Measurements from ENCODE around the gene CILP2.

The CILP2 gene

DNA sequence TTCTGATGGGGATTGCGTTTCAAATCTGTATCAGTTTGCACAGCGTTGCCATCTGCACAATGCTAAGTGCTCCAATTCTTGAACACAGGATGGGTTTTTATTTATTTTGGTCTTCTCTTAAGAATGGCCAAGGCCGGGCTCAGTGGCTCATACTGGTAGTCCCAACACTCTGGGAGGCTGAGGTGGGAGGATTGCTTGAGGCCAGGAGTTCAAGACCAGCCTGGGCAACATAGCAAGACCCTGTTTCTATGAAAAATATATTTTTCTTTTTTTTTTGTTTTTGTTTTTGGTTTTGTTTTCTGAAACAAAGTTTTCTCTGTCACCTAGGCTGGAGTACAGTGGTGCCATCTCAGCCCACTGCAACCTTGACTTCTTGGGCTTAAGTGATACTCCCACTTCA is 14.9 kb upstream of the CILP2 start:
- ATAC-seq: no peak
- no peak for DNase-seq
- H3K27ac Mint-ChIP-seq: no peak overlapping the region
- H3K4me1 Mint-ChIP-seq: peaks cover 46% of the 10 kb centered on the region
- no peaks in the 10 kb centered on the region for H3K9me3 Mint-ChIP-seq
- no peak overlapping the region for H3K4me3 Mint-ChIP-seq
- H3K27me3 Mint-ChIP-seq: no peaks in the 10 kb centered on the region

DNA sequence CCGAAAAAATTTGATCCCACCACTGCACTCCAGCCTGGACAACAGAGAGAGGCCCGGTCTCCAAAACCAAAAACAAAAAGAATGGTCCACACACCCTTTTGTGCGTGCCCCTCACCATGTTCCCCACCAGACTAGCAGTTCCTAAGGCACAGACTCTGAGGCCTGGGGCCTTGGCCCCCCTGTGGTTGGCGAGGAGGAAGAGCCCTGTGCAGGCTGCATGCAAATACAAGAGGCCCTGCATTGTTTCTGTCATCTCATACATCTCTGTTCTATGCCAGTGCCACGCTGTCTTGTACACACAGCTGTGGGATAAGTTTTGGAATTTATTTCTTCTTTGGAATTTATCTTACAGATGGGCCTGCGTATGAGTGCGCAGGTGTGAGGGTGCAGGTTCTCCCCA is 14.0 kb upstream of the CILP2 start:
- DNase-seq (no peak), ATAC-seq (no peak)
- Mint-ChIP-seq H3K4me1 (peaks cover 42% of the 10 kb centered on the region), H3K27me3 (no peaks in the 10 kb centered on the region), H3K27ac (peak overlapping the region in 1 of 2 donors; percentile 19), H3K4me3 (no peak overlapping the region), H3K9me3 (no peaks in the 10 kb centered on the region)

DNA sequence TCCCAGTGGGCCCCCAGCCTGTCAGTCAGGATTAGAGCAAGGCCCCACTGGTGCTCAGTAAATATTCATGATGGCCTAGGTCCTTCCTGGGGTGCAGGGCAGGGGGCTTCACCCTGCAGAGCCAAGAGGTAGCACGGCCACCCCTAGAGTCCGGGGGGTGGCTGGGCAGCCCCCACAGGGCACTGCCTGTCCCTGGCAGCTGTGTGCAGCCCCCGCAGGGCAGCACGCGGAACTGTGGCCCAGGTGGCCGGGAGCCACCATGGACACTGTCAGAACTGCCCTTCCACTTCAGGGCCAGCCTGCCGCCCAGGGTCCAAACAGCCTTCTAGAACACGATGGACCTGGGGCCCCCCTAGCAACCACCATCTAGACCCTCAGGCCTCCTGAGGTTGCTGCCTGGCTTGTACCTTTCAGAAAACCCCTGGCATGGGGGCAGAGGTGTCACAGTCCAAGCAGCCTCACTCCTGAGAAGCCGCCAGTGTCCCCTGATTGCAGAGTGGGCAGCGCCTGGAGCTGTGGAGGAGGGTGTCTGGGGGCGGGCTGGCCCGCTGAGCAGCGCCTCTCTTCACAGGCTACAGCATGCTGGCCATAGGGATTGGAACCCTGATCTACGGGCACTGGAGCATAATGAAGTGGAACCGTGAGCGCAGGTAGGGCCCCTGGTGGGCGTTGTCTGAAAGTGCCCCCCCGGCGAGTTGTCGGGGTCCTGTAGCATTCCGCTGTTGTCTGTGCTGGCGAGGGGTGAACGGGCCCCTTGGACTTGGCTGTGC is 12.3 kb upstream of the CILP2 start:
- Mint-ChIP-seq H3K9me3 (no peaks in the 10 kb centered on the region), H3K27ac (no peak overlapping the region), H3K4me1 (peaks cover 24% of the 10 kb centered on the region), H3K27me3 (no peaks in the 10 kb centered on the region), H3K4me3 (no peak overlapping the region)
- ATAC-seq (no peak), DNase-seq (no peak)

DNA sequence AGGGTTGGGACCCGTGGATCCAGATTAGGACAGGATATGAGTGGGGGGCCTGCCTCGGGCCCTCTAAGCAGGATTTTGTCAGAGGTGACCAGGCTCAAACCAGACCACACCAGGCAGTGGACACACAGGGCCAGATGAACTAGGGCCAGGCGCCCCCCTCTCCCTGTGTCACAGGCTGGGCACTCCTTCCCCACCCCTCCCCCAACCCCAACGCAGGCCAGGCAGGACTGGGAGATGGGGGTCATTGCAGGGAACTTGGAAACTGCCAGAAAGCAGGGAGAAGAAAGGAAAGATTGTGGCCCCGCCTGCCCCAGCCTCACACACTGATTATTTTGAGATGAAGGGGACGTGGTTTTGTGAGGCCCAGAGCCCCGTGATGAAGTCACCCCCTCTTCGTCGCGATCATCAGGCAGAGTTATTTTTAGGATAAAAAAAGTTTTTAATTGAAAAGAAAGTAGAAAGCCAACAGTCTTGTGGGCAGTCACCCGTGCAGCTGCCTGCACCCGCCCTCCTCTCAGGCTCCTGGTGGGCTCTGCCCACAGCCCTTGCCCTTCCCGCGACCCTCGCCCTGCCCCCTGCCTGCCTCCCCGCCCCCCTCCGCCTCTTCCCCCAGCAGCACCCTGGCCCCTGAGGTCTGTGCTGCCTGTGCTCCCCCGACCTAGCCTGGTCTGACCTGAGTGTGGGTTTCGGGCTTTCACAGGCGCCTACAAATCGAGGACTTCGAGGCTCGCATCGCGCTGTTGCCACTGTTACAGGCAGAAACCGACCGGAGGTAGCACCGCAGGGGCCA is 11.3 kb upstream of the CILP2 start:
- Mint-ChIP-seq H3K27me3 (no peaks in the 10 kb centered on the region), H3K27ac (no peak overlapping the region), H3K4me3 (no peak overlapping the region), H3K4me1 (peaks cover 21% of the 10 kb centered on the region), H3K9me3 (no peaks in the 10 kb centered on the region)
- DNase-seq (no peak), ATAC-seq (no peak)

DNA sequence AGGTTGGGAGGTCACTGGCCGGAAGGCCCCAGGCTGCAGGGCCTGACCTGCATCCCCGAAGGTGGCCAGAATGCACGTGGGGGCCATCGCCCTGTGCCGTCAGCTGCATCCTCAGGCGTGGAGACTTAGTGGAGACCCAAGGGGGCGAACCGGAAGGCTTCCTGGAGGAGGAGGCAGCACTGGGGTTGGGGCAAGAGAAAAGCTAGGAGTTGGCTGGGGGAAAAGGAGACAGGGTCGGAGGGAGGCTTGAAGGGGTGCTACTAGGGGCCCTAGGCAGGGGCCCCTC is 10.8 kb upstream of the CILP2 start:
- ATAC-seq (no peak), DNase-seq (no peak)
- Mint-ChIP-seq H3K27me3 (no peaks in the 10 kb centered on the region), H3K27ac (peak overlapping the region in 1 of 2 donors; percentile 12), H3K4me3 (no peak overlapping the region), H3K9me3 (no peaks in the 10 kb centered on the region), H3K4me1 (peaks cover 26% of the 10 kb centered on the region)

DNA sequence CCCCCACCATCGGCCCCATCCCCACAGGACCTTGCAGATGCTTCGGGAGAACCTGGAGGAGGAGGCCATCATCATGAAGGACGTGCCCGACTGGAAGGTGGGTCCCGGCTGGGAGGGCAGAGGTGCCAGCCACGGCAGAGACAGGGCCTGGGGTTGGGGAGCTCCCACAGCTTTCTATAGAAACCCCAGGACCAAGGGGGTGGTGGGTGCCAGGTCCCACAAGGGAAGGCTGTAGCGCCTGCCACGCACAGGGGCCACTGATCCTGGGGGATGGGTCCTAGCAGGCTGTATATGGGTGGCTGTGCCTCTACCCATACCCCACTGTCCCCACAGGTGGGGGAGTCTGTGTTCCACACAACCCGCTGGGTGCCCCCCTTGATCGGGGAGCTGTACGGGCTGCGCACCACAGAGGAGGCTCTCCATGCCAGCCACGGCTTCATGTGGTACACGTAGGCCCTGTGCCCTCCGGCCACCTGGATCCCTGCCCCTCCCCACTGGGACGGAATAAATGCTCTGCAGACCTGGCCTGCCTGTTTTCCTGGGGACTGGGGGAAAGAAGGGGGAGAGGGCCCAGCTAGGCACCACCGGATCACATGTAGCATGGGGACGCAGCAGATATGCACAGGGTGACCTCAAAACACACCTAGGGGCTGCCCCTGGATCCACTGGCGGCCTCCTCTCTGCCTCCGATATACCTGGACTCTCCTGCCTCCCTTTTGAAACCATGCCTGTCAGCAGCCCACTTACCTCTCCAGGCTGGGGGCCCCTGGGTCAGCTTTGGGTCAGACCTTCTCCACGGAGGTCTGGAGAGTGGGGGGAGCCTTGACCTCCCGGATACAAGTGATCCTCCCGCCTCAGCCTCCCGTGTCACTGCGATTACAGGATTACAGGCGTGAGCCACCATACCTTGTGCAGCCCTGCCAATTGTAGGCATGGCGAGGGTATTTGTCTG is 10.1 kb upstream of the CILP2 start:
- no peak overlapping the region for H3K4me3 Mint-ChIP-seq
- H3K4me1 Mint-ChIP-seq: peaks cover 26% of the 10 kb centered on the region
- peak overlapping the region in 1 of 2 donors; percentile 12 for H3K27ac Mint-ChIP-seq
- no peaks in the 10 kb centered on the region for H3K27me3 Mint-ChIP-seq
- ATAC-seq (peak; percentile 10), DNase-seq (no peak)
- no peaks in the 10 kb centered on the region for H3K9me3 Mint-ChIP-seq

DNA sequence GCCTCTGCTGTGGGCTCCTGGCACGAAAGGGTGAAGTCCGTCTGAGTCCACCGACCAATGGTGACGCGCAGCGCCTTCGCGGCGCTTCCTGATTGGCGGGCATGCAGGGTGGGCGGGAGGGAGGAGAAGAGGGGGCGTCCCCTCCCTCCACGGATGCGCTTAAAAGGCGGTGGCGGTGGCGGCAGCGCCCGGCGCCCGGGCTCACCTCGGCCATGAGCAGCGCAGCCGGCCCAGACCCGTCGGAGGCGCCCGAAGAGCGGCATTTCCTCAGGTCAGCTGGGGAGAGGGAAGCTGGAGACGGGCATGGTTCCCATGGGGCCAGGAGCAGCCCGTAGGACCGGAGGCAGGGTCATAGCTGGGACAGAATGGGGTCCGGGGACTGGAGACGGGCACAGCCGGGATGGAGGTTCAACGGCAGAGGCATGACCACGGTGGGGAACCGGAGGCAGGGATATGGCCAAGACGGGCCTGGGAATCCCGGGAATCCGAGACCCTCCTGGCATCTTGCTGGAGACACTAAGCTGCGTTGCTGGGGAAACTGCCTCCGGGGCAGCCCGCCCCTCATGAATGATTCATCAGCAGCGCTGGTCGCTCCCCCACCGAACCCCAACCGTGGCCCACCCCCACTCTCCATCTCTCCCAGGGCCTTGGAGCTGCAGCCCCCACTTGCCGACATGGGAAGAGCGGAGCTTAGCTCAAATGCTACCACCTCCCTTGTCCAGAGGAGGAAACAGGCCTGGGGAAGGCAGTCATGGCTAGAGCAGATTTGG is 9.2 kb upstream of the CILP2 start, which contains the start of gene YJEFN3:
TSS of gene YJEFN3 (plus strand) at position 191 of the 770 bp plus-strand sequence. CDS start at position 213, 22 bp downstream.
- Mint-ChIP-seq H3K4me3 (no peak within 1 kb of the TSS), H3K9me3 (no peaks in the 10 kb centered on the region), H3K27me3 (no peaks in the 10 kb centered on the region), H3K4me1 (peaks cover 29% of the 10 kb centered on the region), H3K27ac (no peak within 1 kb of the TSS)
- ATAC-seq (no peak), DNase-seq (no peak)

DNA sequence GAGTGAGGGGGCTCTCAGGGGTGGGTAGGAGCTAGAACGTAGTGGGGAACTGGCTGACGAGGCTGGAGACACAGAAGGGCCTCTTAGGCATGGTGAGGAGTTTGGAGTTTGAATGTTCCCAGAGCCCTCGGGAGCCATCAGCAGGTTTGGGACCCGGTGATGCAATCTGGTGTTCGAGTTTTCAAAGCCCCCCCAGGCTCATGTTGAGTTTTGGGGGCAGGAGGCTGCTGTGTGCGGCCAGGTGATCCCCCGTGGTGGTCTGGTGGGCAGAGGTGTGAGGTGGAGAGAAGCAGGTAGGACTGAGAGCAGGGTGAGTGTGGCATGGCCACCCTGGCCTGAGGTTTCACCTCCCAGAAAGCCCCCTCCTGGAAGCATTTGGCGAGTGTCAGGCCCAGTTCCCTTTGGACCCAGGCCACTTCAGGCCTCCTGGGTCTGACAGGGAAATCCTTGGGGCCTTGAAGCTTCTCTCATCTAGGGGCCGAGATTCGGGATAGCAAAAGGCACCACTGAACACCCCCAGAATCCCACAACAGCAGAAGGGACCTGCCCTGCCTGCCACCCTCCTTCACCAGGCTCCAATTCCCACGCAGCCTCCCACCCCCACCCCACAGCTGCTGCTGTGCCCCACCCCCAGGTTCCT is 8.2 kb upstream of the CILP2 start:
- no peak overlapping the region for H3K27ac Mint-ChIP-seq
- peaks cover 29% of the 10 kb centered on the region for H3K4me1 Mint-ChIP-seq
- ATAC-seq: no peak
- DNase-seq: no peak
- H3K4me3 Mint-ChIP-seq: no peak overlapping the region
- H3K9me3 Mint-ChIP-seq: no peaks in the 10 kb centered on the region
- no peaks in the 10 kb centered on the region for H3K27me3 Mint-ChIP-seq

DNA sequence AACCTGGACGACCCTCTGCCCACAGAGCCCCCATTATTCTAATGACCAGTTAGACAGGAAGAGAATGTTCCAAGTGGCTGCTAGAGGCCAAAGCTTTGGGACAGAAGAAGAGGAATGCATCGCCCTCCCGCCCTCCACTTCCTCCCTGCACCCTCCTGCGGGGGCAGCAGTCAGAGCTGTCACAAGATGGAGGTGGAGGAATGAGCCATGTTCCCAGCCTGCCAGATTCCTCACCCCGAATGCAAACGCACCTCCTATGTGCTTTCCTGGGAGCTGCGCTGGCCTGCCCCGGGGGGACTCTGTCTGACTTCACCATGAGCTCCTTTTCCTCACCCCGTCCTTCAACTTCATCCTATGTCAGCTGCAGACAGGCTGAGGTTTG is 7.7 kb upstream of the CILP2 start:
- no peak for ATAC-seq
- H3K27ac Mint-ChIP-seq: no peak overlapping the region

DNA sequence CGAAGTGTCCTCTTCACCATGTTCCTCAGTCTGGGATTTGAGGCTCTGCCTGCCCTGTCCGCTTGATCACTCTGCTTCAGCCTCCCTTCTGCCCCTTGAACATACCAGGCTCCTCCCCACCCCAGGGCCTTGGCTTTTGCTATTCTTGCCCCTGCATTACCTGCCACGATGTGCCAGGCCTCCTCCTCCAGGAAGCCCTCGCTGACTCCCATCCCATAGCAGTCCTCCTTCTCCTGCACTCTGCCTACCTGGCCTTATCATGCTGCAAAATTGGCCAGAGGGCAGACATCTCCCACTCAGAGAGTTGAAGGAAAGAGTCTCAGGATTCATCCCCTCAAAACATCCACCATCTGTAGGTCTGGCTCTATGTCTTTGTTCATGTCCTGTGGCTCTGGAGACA is 7.2 kb upstream of the CILP2 start:
- H3K4me1 Mint-ChIP-seq: peaks cover 24% of the 10 kb centered on the region
- DNase-seq (no peak), ATAC-seq (no peak)
- no peaks in the 10 kb centered on the region for H3K9me3 Mint-ChIP-seq
- no peak overlapping the region for H3K27ac Mint-ChIP-seq
- no peak overlapping the region for H3K4me3 Mint-ChIP-seq
- H3K27me3 Mint-ChIP-seq: no peaks in the 10 kb centered on the region

More for the DNA sequence above, 7.7 kb upstream of the CILP2 start:
- no peak for DNase-seq
- Mint-ChIP-seq H3K27me3 (no peaks in the 10 kb centered on the region), H3K4me1 (peaks cover 26% of the 10 kb centered on the region), H3K9me3 (no peaks in the 10 kb centered on the region), H3K4me3 (no peak overlapping the region)

DNA sequence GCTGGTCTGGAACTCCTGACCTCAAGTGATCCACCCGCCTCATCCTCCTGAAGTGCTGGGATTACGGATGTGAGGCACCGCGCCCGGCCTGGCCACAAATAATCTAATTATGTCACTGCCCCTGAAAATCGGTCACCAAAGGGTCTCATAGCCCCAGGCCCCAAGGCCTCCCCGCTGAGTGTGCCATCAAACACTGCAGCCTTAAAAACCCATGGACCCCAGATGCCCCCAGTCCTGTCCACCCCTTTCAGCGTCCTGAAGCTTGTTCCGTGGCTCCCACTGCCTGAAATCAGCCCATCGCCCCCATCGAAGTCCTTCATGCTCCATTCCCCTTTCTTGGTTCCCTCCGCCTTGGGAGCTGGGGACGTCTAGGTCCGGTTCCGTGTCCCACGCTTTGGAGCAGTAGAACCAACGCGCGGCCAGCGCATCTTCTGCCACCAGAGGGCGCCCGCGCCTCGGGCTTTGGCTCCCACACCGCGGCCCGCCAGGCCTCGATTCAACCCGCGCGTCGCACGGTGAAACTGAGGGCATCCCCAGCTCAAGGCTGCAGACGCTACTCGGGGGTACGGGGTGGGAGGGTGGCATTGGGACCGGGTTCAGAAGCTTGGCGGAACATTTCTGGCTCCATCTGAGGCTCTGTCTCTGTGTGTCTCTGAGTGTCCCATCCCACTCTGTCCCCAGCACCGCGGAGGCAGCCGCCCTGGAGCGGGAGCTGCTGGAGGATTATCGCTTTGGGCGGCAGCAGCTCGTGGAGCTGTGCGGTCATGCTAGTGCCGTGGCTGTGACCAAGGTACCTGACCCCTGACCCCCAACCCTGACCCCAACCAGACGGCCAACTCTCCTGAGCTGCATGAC is 5.9 kb upstream of the CILP2 start:
- H3K4me1 Mint-ChIP-seq: peaks cover 21% of the 10 kb centered on the region
- H3K9me3 Mint-ChIP-seq: no peaks in the 10 kb centered on the region
- H3K27ac Mint-ChIP-seq: peak overlapping the region in 1 of 2 donors; percentile 91
- no peak overlapping the region for H3K4me3 Mint-ChIP-seq
- H3K27me3 Mint-ChIP-seq: peaks cover 2% of the 10 kb centered on the region
- ATAC-seq (peak; percentile 83), DNase-seq (peak; percentile 83 to 87)

DNA sequence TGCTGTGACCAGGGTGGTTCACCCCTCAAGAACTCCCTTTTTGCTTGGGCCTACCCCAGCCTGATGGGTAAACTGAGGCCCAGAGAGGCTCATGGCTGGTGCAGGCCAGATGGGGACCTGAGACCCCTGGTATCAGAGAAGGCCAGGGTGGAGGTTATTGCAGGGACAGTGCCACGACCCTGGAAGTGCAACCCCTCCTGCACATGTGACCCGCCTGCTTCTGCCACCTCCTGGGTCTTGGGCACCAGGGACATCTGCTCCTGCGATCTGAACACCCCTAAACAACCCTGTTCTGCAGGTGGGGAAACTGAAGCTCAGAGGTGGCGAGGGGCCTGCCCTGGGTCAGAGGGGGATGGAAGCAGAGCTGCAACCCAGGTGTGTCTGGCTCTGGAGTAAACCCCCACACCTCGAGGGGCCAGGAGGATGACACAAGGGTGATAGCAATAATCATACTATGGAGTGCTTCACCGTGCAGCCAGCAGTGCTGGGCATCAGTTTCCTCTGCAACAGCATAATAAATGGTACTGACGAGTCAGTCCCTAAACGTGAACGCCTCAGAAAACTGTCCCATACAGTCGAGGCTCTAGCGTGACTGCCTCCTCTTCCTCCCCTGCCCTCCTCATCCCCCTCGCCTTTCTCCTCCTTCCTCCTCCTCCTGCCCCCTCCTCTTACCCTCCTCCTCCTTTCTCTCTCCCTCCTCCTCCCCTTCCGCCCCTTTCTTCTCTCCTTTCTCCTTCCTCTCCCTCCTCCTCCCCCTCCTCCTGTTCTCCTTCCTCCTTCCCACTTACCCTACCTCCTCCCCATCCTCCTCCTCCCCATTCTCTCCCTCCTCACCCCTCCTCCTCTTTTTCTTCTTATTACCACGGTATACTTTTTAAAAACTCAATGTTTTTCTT is 5.0 kb upstream of the CILP2 start:
- Mint-ChIP-seq H3K27ac (no peak overlapping the region), H3K9me3 (no peaks in the 10 kb centered on the region), H3K4me1 (peaks cover 28% of the 10 kb centered on the region), H3K4me3 (no peak overlapping the region), H3K27me3 (peaks cover 9% of the 10 kb centered on the region)
- DNase-seq: no peak
- peak; percentile 7 for ATAC-seq

DNA sequence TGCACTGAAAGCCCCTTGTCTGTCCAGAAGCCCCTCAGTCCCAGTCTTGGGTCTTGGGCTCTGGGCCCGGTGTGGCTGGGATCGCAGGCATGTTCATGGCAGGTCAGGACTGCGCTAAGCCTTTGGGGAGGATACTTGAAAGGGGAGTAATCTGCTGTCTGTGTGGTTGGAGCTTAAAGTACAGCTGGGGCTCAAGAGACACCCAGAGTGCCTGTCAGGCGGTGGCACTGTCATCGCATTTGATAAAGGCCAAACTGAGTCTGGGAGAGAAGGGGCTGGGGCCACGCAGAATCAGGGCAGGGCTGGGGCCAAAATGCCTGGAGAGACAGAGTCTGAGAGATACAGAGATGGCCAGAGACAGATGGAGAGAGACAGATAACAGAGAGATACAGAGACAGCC is 4.2 kb upstream of the CILP2 start:
- Mint-ChIP-seq H3K4me1 (peaks cover 34% of the 10 kb centered on the region), H3K27ac (no peak overlapping the region), H3K4me3 (no peak overlapping the region), H3K27me3 (peaks cover 15% of the 10 kb centered on the region), H3K9me3 (no peaks in the 10 kb centered on the region)
- no peak for ATAC-seq
- DNase-seq: no peak
